HL-60/S4 treated with retinoic acid at 250 ng/mL for 4 days and 3 days (cell line): Measurements from ENCODE around the gene MGA.

Experiments
- in situ Hi-C: fragments of 300-500 bp; cut with MboI; formaldehyde crosslinking; loops from 2 replicates; pipeline ENCODE4 v1.7.0; 2022; ENCODE audit warnings: low sequenced_read_pairs

Gene MGA

GRCh38 chr15:41804916-41805666 is 144.9 kb downstream of the MGA start:
- in situ Hi-C loops, result no loop called here

- in situ Hi-C loops, result no loop called here
These were observed 145.5 kb downstream of the MGA start for GRCh38 chr15:41805711-41806110.

DNA sequence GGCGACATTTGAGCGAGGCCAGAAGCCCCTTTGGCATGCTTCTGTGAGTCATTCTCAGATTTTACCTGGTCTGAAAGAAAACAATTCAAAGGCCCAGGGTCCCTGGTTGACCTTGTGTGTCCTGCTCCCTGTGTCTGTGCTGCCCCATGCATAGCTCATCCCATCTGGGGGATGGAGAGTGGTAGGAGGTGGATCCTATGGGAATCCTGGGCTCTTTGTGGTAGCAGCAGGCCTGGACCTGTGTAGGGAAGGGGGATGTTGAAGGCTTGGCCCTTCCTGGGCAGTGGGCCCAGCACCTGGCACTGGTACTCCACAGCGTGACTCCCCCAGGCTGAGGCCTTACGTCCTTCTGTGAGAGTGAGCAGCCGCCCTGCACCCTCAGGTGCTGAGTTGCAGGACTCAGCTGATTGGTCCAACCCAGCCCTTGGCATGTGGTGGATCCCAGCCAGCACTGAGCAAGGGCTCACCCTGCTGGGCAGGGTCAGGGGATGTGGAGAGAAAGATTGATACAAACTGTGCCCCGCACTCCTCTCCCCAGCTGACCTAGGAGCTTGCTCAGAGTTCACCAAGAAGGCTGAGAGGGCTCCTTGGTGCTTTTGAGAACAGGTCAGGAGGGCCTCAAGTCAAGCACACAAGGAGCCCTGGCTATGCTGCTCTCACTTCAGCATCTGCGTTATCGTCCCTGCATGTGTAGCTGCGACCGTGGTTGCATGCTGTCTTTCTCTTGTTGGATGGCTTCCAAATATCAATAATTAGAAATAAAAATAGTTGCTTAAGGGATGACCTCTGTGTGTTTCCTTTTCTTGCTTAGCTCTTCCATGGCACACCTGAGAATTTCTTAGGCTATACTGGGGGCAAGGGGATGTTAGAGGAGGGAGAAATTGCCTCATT is 146.3 kb downstream of the MGA start:
- in situ Hi-C loops, result no loop called here

DNA sequence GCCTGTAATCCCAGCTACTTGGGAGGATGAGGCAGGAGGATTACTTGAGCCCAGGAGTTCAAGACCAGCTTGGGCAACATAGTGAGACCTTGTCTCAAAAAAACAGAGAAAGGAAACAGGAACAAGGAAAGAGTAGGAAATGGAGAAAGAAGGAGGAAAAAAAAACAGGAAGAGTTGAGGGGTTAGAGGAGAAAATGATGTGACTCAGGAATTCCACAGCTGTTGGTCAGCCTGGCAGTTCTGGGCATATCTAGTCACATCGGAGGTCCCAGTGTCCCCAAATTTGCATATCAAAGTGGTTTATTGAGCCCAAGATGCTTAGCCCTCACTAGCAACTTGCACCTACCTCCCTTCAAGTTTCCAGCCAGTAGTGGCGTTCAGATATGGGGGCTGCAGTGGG is 148.9 kb downstream of the MGA start:
- in situ Hi-C loops, result no loop called here

DNA sequence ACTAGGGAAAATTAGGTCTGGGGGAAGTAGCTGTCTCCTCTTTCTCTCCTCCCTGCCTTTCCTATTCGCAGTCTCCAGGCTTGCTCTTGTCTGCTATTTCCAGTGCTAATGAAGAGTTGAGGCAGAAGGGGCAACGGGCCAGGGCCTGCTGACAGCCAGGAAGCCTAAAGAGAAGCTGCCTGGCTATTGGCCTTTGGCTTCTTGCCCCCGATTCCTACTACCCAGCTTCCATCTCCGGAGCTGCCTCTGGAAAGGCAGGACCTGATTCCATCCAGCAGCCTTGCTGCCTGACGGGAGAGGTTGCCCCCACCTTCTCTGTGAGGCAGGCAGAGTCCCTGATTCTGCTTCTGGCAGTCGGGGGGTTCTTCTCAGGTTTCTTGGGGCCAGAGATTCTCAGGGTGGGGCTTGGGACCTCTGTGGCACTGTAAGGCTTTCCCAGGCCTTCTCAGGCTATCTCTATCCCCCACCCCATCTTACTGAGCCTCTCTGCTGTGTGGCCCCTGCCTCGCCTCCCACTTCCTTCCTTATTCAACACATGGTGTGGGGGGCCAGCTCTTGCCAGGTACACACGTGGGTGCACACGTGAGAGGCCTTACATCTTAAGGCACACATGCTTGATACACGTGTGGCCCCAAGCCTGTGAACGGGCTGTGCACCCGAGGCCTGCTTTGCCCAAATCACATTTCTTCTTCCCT is 149.5 kb downstream of the MGA start:
- in situ Hi-C loops, result no loop called here

DNA sequence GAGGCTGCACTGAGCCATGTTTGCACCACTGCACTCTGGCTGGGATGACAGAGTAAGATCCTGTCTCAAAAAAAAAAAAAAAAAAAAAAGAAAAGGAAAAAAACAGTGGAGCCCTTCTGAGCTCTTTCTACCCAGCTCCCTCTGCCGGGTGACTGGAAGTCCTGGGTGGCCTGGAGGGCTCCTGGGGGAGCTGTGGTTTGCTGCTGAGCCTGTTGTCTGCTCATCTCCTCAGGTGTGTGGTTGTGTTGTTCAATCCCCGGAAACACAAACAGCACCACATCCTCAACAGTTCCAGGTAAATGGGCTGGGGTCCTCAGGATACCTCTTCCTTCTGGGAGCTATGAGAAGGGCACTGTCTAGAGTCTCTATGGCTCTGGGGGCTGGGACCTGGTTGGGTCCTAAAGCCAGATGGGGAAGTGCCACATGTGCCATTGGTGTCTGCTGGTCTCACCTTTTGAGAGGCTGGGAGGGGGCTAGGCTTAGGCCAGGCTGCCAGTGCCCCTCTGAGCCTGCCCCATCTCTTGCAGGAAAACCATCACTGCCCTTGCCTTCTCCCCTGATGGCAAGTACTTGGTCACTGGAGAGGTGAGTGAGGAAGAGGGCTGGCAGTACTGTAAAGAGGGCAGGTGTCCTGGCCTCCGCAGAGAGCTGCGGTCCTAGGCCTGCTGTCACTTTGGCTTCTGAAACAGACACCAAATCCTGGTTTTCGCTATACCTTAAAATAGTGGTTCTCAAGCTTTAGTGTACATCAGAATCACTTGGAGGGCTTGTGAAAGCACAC is 150.6 kb downstream of the MGA start:
- in situ Hi-C loops, result no loop called here

DNA sequence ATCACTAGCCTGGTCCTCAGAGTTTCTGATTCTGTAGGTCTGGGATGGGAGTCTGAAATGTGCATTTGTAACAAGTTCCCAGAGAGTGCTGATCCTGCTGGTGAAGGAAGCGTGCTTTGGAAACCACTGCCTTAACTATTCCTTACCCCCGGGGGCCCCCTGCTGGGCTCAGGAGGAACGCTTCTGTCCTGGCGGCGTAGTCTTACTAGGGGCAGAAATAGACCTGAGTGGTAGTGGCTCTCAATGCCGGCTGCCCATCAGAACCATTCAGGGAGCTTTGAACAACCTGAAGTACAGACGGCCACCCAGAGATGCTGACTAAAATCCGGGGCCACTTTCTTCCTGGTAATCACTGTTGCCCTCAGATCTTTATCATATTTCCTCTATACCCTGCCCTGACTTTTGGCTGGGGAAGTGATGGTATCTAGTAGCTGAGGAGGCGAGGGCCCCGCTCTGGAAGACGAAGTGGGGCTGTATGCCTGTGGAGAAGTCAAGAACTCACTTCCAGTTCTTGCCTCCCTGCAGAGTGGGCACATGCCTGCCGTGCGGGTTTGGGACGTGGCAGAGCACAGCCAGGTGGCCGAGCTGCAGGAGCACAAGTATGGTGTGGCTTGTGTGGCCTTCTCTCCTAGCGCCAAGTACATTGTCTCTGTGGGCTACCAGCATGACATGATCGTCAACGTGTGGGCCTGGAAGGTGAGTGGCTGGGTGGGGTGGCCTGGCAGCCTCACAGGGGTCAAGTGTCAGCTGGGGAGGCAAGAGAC is 151.4 kb downstream of the MGA start:
- in situ Hi-C loops, result no loop called here

DNA sequence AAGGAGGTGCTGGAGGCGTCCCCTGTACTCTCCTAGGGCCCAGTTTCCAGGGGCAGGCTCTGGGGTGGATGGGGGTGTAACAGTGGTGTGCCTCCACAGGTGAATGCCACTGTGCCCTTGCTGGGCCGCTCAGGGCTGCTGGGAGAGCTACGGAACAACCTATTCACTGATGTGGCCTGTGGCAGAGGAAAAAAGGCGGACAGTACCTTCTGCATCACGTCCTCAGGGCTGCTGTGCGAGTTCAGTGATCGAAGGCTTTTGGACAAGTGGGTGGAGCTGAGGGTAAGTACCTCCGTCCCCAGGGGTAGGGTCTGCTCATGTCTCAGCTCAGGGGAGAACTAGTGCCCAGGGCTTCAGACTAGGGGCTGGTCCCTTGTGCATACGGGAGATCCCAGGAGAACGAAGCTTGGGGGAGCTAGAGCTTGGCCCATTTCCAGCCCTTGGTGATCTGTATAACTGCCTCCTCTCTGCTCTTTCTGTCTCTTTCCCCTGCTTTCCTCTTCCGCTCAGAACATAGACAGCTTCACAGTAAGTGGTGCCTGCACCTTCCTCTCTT is 152.7 kb downstream of the MGA start:
- in situ Hi-C loops, result no loop called here

DNA sequence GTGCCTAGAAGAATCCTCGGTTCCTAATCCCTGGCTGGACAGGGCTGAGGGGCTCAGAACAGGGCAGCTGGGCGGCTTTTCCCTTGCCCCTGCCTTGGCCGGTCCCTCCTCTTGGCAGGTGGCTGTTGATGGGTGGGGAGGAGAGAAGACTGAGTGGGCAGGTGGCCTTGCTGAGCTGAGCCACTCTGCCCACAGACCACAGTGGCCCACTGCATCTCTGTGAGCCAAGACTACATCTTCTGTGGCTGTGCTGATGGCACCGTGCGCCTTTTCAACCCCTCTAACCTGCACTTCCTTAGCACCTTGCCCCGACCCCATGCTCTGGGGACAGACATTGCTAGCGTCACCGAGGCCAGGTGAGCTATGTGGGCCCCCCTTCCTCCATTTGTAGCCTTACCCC is 153.2 kb downstream of the MGA start:
- in situ Hi-C loops, result no loop called here

- in situ Hi-C loops, result no loop called here
These were observed 154.3 kb downstream of the MGA start for GRCh38 chr15:41814534-41814933.

DNA sequence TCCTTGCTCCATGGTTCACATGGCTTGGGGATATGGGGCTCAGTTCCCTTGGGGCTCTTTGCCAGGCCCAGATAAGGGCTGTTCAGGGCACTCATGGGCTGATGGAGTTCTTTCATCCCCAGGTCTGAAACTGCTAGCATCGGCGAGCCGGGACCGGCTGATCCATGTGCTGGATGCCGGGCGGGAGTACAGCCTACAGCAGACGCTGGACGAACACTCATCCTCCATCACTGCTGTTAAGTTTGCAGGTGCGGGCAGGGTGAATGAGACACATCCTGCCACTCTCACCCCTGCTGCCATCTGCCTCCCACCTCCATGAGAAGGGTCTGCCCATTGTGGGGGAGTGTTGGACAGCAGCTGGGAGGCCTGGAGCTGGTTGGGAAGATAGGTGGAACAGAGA is 156.6 kb downstream of the MGA start:
- in situ Hi-C loops, result no loop called here

GRCh38 chr15:41817327-41817726 is 157.1 kb downstream of the MGA start:
- in situ Hi-C loops, result no loop called here

DNA sequence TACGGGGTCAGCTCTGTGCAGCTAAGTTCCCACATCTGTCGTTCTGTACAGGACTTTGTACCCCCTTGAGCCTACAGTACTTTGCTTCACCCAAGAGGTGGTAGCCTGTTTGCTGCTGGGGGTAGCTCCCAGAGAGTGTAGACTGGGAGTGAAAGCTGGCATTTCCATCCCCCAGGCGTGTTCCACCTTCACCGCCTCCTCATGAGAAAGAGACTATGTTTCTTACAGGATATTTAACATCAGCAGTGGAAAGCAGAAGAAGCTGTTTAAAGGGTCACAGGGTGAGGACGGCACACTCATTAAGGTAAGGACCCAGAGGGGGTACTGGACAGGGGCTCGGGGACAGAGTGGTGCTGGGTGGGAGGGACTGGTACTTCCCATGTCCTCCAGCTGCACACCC is 157.6 kb downstream of the MGA start:
- in situ Hi-C loops, result no loop called here

- in situ Hi-C loops, result no loop called here
These were observed 159.3 kb downstream of the MGA start for GRCh38 chr15:41819455-41820050.

- in situ Hi-C loops, result no loop called here
These were observed 160.7 kb downstream of the MGA start for GRCh38 chr15:41820791-41821423.

- in situ Hi-C loops, result no loop called here
These were observed 161.6 kb downstream of the MGA start for GRCh38 chr15:41821831-41822230.

DNA sequence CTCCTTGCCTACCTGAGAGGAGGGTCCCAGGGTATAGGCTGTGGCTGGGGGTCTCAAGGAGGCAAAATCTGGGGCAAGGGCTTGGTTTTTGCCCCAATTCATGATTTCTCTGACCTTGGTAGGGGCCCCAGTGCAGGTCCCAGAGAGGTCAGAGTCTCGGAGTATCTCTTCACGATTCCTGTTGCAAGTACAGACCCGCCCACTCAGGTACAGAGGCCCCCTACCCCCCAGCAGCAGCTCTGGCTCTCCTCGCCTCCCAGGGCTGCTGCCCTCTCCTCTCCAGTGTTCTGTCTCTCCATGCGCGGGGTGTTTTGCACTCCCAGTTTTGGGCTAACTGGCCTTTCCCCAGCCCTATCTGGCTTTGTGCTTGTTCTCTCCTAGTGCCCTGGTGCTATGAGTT is 162.3 kb downstream of the MGA start:
- in situ Hi-C loops, result no loop called here
